Dendritic cell treated with granulocyte-macrophage colony-stimulating factor and Interleukin-4, amounts not matched to agents 40 ng/mL and 50 ng/mL, for 4 days (primary cell): ENCODE data around the gene TMEM11.
A peak's percentile ranks its signal among the peaks of the same experiment; 100 is the strongest.

ENCODE experiments used
- H3K27ac Mint-ChIP-seq: one replicate; pipeline ENCODE4 v1.8.0; 2022; ENCODE audit warnings: mild to moderate bottlenecking, mixed read lengths
- H3K27me3 Mint-ChIP-seq: one replicate; pipeline ENCODE4 v1.8.0; 2022; ENCODE audit warnings: mild to moderate bottlenecking, mixed read lengths
- H3K36me3 Mint-ChIP-seq: one replicate; pipeline ENCODE4 v1.8.0; 2022; ENCODE audit warnings: low read depth, mixed read lengths
- H3K4me1 Mint-ChIP-seq: one replicate; pipeline ENCODE4 v1.8.0; 2022; ENCODE audit warnings: low read depth, mixed read lengths
- H3K4me3 Mint-ChIP-seq: one replicate; pipeline ENCODE4 v1.8.0; 2022; ENCODE audit warnings: mild to moderate bottlenecking, moderate library complexity, mixed read lengths
- H3K9me3 Mint-ChIP-seq: one replicate; pipeline ENCODE4 v1.8.0; 2022; ENCODE audit warnings: mixed read lengths
- intact Hi-C: fragments of 100-400 bp; cut with micrococcal nuclease; formaldehyde crosslinking; loops from one replicate; pipeline ENCODE4 v1.15.0; 2022

Gene TMEM11

GRCh38 chr17:21211825-21212479 is 2.0 kb downstream of the TMEM11 start:
- no peak overlapping the region for H3K4me3 Mint-ChIP-seq
- H3K4me1 Mint-ChIP-seq: peaks cover 70% of the 10 kb centered on the region
- H3K27me3 Mint-ChIP-seq: no peaks in the 10 kb centered on the region
- H3K36me3 Mint-ChIP-seq: peaks cover 52% of the 10 kb centered on the region
- H3K9me3 Mint-ChIP-seq: no peaks in the 10 kb centered on the region
- intact Hi-C loops: loop anchor here (5.0 kb wide), 3 partner anchors 75 to 170 kb away; partner anchors contain the start of genes DHRS7B and USP22
- no peak overlapping the region for H3K27ac Mint-ChIP-seq

GRCh38 chr17:21210411-21211076 is 3.4 kb downstream of the TMEM11 start:
- H3K27ac Mint-ChIP-seq: peak overlapping the region; percentile 65
- intact Hi-C loops: loop anchor here (5.0 kb wide), 3 partner anchors 77 to 168 kb away; partner anchors contain the start of genes DHRS7B and USP22
- H3K4me1 Mint-ChIP-seq: peaks cover 69% of the 10 kb centered on the region
- no peaks in the 10 kb centered on the region for H3K27me3 Mint-ChIP-seq
- peaks cover 57% of the 10 kb centered on the region for H3K36me3 Mint-ChIP-seq
- H3K9me3 Mint-ChIP-seq: no peaks in the 10 kb centered on the region
- peak overlapping the region; percentile 17 for H3K4me3 Mint-ChIP-seq

GRCh38 chr17:21209511-21210175 is 4.3 kb downstream of the TMEM11 start:
- no peak overlapping the region for H3K4me3 Mint-ChIP-seq
- H3K27me3 Mint-ChIP-seq: no peaks in the 10 kb centered on the region
- no peaks in the 10 kb centered on the region for H3K9me3 Mint-ChIP-seq
- intact Hi-C loops: loop anchor here (5.0 kb wide), 3 partner anchors 78 to 167 kb away; partner anchors contain the start of genes DHRS7B and USP22
- H3K27ac Mint-ChIP-seq: peak overlapping the region; percentile 65
- peaks cover 68% of the 10 kb centered on the region for H3K4me1 Mint-ChIP-seq
- H3K36me3 Mint-ChIP-seq: peaks cover 58% of the 10 kb centered on the region

DNA sequence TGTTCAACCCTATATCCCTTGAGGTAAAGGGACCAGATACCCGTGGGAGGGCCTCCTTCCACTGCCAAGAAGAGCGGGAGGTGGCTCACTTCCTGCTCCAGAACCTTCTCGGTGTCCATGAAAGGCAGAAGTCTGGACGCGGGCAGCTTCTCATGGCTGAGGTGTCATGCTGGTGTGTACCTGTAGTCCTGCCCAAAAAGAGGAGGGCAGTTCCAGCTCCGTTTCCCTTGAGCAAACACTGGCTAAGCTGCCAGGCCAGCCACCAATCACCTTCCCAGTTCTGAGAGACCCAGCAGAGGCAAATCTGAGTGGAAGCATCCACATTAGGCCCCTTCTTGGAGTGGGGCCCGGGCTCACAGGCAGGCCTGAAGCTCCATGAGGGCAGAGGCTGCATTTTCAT is 5.6 kb downstream of the TMEM11 start:
- H3K4me3 Mint-ChIP-seq: no peak overlapping the region
- H3K9me3 Mint-ChIP-seq: no peaks in the 10 kb centered on the region
- intact Hi-C loops: no loop called here
- H3K4me1 Mint-ChIP-seq: peaks cover 70% of the 10 kb centered on the region
- H3K27me3 Mint-ChIP-seq: no peaks in the 10 kb centered on the region
- no peak overlapping the region for H3K27ac Mint-ChIP-seq
- peaks cover 49% of the 10 kb centered on the region for H3K36me3 Mint-ChIP-seq

GRCh38 chr17:21204935-21205334 is 9.0 kb downstream of the TMEM11 start:
- H3K4me3 Mint-ChIP-seq: no peak overlapping the region
- H3K27me3 Mint-ChIP-seq: no peaks in the 10 kb centered on the region
- H3K36me3 Mint-ChIP-seq: peaks cover 68% of the 10 kb centered on the region
- intact Hi-C loops: no loop called here
- peaks cover 56% of the 10 kb centered on the region for H3K4me1 Mint-ChIP-seq
- no peaks in the 10 kb centered on the region for H3K9me3 Mint-ChIP-seq
- H3K27ac Mint-ChIP-seq: no peak overlapping the region

- H3K27me3 Mint-ChIP-seq: no peaks in the 10 kb centered on the region
- no peak overlapping the region for H3K4me3 Mint-ChIP-seq
- peaks cover 46% of the 10 kb centered on the region for H3K4me1 Mint-ChIP-seq
- H3K9me3 Mint-ChIP-seq: no peaks in the 10 kb centered on the region
- H3K27ac Mint-ChIP-seq: no peak overlapping the region
- H3K36me3 Mint-ChIP-seq: peaks cover 65% of the 10 kb centered on the region
- intact Hi-C loops: no loop called here
Measured at GRCh38 chr17:21202512-21202911, 11.4 kb downstream of the TMEM11 start.

- Mint-ChIP-seq H3K4me3 (no peak overlapping the region), H3K4me1 (peaks cover 46% of the 10 kb centered on the region), H3K36me3 (peaks cover 71% of the 10 kb centered on the region), H3K9me3 (no peaks in the 10 kb centered on the region), H3K27me3 (no peaks in the 10 kb centered on the region), H3K27ac (no peak overlapping the region)
- intact Hi-C loops: no loop called here
Measured at GRCh38 chr17:21201874-21202273, 12.1 kb downstream of the TMEM11 start.

GRCh38 chr17:21201298-21201595 is 12.7 kb downstream of the TMEM11 start:
- Mint-ChIP-seq H3K9me3 (no peaks in the 10 kb centered on the region), H3K4me1 (peaks cover 45% of the 10 kb centered on the region), H3K36me3 (peaks cover 76% of the 10 kb centered on the region), H3K27ac (no peak overlapping the region), H3K27me3 (no peaks in the 10 kb centered on the region), H3K4me3 (no peak overlapping the region)
- intact Hi-C loops: no loop called here

DNA sequence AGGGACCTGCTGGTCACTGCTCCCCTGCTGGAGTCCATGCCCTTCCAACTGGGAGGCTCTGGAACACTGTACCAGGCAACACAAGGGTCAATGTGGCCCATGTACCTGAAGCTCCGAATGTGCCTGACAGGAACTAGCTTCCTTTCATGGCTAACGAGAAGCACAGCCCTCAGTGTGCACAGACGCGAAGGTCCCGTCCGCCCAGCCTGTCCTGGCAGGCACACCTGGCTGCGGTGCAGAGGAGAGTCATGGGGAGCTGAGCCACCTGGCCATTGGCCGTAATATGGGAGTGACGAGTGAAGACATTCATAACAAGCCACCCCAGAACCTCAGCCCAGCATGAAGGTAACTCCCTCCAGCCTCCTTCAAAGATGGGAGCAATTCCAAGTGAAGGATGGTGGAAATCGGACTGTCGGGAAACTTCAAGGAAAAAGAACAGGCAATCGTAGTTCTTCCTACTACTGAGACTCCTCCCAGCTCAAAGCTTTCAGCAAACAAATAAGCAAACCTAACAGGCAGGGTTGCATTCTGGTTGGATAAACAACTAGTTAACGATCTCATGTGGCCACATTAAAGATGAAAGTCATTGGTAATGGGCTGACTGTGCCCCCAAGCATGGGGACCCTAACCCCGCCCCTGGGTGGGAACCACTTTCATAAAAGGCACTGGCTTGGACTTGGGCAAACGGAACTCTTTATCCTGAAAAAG is 13.2 kb downstream of the TMEM11 start:
- Mint-ChIP-seq H3K4me3 (no peak overlapping the region), H3K27me3 (no peaks in the 10 kb centered on the region), H3K9me3 (no peaks in the 10 kb centered on the region), H3K4me1 (peaks cover 40% of the 10 kb centered on the region), H3K27ac (no peak overlapping the region), H3K36me3 (peaks cover 76% of the 10 kb centered on the region)
- intact Hi-C loops: no loop called here

DNA sequence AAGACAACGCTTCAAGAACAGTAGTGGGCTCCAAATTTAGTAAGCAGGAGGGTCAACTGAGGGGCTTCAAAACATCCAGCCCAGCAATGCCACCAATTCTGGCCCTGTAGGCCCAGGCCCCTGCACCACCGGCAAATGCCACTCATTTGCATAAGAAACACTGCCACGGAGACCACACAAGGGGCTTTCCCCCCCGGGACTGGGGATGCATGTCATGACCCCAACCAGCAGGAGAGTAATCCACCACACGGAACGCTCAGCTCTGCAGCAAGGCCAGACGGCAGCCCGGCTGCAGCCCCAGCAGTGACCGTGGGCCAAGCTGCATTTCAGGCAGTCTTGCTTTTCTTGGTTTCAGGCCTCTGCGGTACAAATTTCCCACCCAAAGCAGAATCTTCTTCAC is 14.1 kb downstream of the TMEM11 start:
- H3K9me3 Mint-ChIP-seq: no peaks in the 10 kb centered on the region
- intact Hi-C loops: no loop called here
- H3K4me3 Mint-ChIP-seq: no peak overlapping the region
- H3K27ac Mint-ChIP-seq: no peak overlapping the region
- peaks cover 33% of the 10 kb centered on the region for H3K4me1 Mint-ChIP-seq
- H3K36me3 Mint-ChIP-seq: peaks cover 71% of the 10 kb centered on the region
- H3K27me3 Mint-ChIP-seq: no peaks in the 10 kb centered on the region

GRCh38 chr17:21199311-21199710 is 14.7 kb downstream of the TMEM11 start:
- intact Hi-C loops: no loop called here
- no peaks in the 10 kb centered on the region for H3K27me3 Mint-ChIP-seq
- peaks cover 33% of the 10 kb centered on the region for H3K4me1 Mint-ChIP-seq
- no peak overlapping the region for H3K4me3 Mint-ChIP-seq
- H3K9me3 Mint-ChIP-seq: no peaks in the 10 kb centered on the region
- peaks cover 71% of the 10 kb centered on the region for H3K36me3 Mint-ChIP-seq
- H3K27ac Mint-ChIP-seq: no peak overlapping the region

DNA sequence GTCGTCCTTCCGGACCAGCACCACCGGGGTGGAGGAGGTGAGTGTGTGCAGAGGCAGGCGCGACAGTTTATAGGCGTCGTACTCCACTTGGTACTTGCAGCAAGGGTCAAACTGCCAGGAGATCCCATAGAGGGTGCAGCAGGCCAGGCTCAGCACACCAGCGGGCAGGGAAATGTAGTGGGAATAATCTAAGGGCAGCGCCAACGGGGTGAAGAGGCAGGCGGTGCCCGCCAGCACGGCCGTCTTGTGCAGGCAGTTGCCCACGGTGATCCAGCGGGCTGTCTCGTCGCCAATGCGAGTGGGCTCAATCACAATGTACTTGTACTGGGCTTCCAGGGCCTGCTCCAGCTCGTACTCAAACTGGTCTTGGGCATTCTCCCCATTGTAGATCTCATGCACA is 15.6 kb downstream of the TMEM11 start:
- Mint-ChIP-seq H3K4me3 (no peak overlapping the region), H3K9me3 (no peaks in the 10 kb centered on the region), H3K4me1 (peaks cover 37% of the 10 kb centered on the region), H3K36me3 (peaks cover 76% of the 10 kb centered on the region), H3K27me3 (no peaks in the 10 kb centered on the region), H3K27ac (no peak overlapping the region)
- intact Hi-C loops: no loop called here

DNA sequence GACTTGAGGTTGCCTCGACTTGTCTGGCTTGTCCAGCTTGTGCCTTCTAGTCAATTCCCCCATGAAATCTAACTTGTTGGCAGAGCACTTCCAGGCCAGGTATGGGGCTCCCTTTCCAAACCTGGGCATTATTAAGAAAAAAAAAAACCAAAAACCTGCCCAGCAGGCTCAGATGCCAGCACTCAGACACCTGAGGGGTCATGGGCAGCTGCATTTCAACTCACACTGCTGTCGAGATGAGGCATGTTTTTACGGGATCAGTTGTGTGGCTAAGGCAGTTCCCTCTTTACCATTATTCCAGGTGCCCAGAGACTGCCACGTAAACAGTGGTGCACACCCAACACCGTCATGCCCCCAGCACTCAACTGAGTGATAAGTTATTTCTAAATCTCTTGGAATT is 17.8 kb downstream of the TMEM11 start:
- Mint-ChIP-seq H3K36me3 (peaks cover 67% of the 10 kb centered on the region), H3K27me3 (no peaks in the 10 kb centered on the region), H3K27ac (no peak overlapping the region), H3K9me3 (no peaks in the 10 kb centered on the region), H3K4me3 (no peak overlapping the region), H3K4me1 (peaks cover 41% of the 10 kb centered on the region)
- intact Hi-C loops: no loop called here

GRCh38 chr17:21194703-21195102 is 19.3 kb downstream of the TMEM11 start:
- H3K9me3 Mint-ChIP-seq: no peaks in the 10 kb centered on the region
- peaks cover 27% of the 10 kb centered on the region for H3K4me1 Mint-ChIP-seq
- no peaks in the 10 kb centered on the region for H3K27me3 Mint-ChIP-seq
- H3K36me3 Mint-ChIP-seq: peaks cover 69% of the 10 kb centered on the region
- H3K27ac Mint-ChIP-seq: no peak overlapping the region
- no peak overlapping the region for H3K4me3 Mint-ChIP-seq
- intact Hi-C loops: no loop called here
